HepG2 (cell line): Measurements from ENCODE around the gene OR3A3.

Experiments
- HDAC6 ChIP-seq: fragments of 200-600 bp; sonication (generic); IDR thresholded peaks from 2 replicates; pipeline ENCODE4 v1.7.0; 2017; ENCODE audit warnings: mild to moderate bottlenecking, antibody characterized with exemption, low read length, low read depth
- NFYC ChIP-seq: IDR thresholded peaks from 2 replicates; pipeline ENCODE4 v1.6.1; 2016; ENCODE audit warnings: missing genetic modification reagents, missing compliant biosample characterization
- PLRG1 ChIP-seq: fragments of 450-650 bp; conservative IDR thresholded peaks from 2 replicates; pipeline ENCODE4 v1.6.1; 2016
- RBFOX2 ChIP-seq: fragments of 200-400 bp; formaldehyde crosslinking; IDR thresholded peaks from 2 replicates; pipeline ENCODE4 v1.6.1; 2017; ENCODE audit warnings: low read depth, mild to moderate bottlenecking, low read length
- ZNF530 ChIP-seq: sonication (generic); formaldehyde crosslinking; IDR thresholded peaks from 2 replicates; pipeline ENCODE4 v1.5.0; 2020; ENCODE audit warnings: low read depth, mild to moderate bottlenecking, missing genetic modification reagents

GRCh38 chr17:3398310-3398709 lies 12.9 kb upstream of the OR3A3 start, which contains the start of gene OR1E1:
- TF ChIP-seq HDAC6 (no peak), PLRG1 (no peak), ZNF530 (CRISPR knock-in tag) (no peak), RBFOX2 (no peak), NFYC (CRISPR knock-in tag) (no peak)
